GM12892 (cell line): ENCODE data around the gene ANO2.

Experiments used
- POLR2A ChIP-seq: IDR thresholded peaks from 2 replicates; pipeline ENCODE4 v1.6.1; 2011; ENCODE audit warnings: low read depth, low read length, control low read depth
- POLR2AphosphoS5 ChIP-seq: IDR thresholded peaks from 2 replicates; pipeline ENCODE4 v1.6.1; 2011; ENCODE audit warnings: low read depth, low read length, control low read depth

DNA sequence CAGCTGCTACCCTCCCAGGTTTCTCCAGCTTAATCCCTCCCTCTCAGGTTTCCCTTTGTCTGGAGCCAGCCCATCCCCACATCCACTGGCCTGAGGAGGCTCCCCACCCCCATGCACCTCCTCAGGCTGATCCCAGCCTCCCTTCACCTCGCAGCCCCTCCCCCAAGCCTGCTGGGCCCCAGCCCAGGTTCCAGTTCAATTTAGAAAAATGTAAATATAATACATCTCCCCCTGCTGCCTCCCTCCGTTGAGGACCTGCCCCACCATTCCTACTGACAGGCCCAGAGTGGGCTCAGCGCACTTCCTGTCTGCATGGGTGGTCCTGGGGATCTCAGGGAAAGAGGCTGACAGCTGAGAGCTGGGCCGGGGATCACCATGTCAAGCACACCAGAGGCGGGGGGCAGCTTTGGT is 357.3 kb downstream of the ANO2 start:
- TF ChIP-seq POLR2A (no peak), POLR2AphosphoS5 (no peak)
